GM18951 (cell line): ENCODE data around the gene PPP2R5B.

Experiments
- POLR2A ChIP-seq: IDR thresholded peaks from 4 replicates; pipeline ENCODE4 v1.6.1; 2011; ENCODE audit warnings: mild to moderate bottlenecking; ENCODE audit not compliant: insufficient read length, insufficient read depth; ENCODE audit errors: extremely low read depth
- in situ Hi-C: fragments of 300-500 bp; cut with MboI; formaldehyde crosslinking; loops from one replicate; pipeline ENCODE4 v1.12.0; 2022; ENCODE audit warnings: low sequenced_read_pairs, mixed read lengths, inconsistent platforms; ENCODE audit not compliant: unreplicated experiment

The PPP2R5B gene

GRCh38 chr11:64934682-64935358, 10.3 kb downstream of the PPP2R5B start:
- in situ Hi-C loops, result no loop called here
- TF ChIP-seq POLR2A, result no peak

GRCh38 chr11:64935359-64936081, 11.0 kb downstream of the PPP2R5B start, which contains the start of gene GPHA2:
GPHA2 (minus strand) TSS chr11:64935893; CDS start chr11:64935460, 433 bp downstream.
- in situ Hi-C loops, result no loop called here
- TF ChIP-seq POLR2A, result no peak

- TF ChIP-seq POLR2A, result no peak
Observed at GRCh38 chr11:64936539-64936938, 12.1 kb downstream of the PPP2R5B start.

GRCh38 chr11:64947208-64947814, 22.8 kb downstream of the PPP2R5B start:
- in situ Hi-C loops, result no loop called here
- no peak for TF ChIP-seq POLR2A

More at GRCh38 chr11:64936539-64936938, 12.1 kb downstream of the PPP2R5B start:
- in situ Hi-C loops, result no loop called here

GRCh38 chr11:64951529-64951928, 27.0 kb downstream of the PPP2R5B start:
- no peak for TF ChIP-seq POLR2A
- in situ Hi-C loops, result no loop called here

GRCh38 chr11:64954201-64954600, 29.7 kb downstream of the PPP2R5B start:
- in situ Hi-C loops, result no loop called here
- no peak for TF ChIP-seq POLR2A

GRCh38 chr11:64959498-64959897, 35.0 kb downstream of the PPP2R5B start:
- in situ Hi-C loops, result no loop called here
- no peak for TF ChIP-seq POLR2A

GRCh38 chr11:64960719-64961118, 36.2 kb downstream of the PPP2R5B start:
- in situ Hi-C loops, result no loop called here
- TF ChIP-seq POLR2A, result no peak

GRCh38 chr11:64963072-64963631, 38.7 kb downstream of the PPP2R5B start:
- no peak for TF ChIP-seq POLR2A
- in situ Hi-C loops, result no loop called here

GRCh38 chr11:64967375-64967774, 42.9 kb downstream of the PPP2R5B start:
- no peak for TF ChIP-seq POLR2A
- in situ Hi-C loops, result no loop called here

GRCh38 chr11:64969209-64969608, 44.7 kb downstream of the PPP2R5B start:
- in situ Hi-C loops, result no loop called here
- TF ChIP-seq POLR2A, result no peak

- TF ChIP-seq POLR2A, result no peak
- in situ Hi-C loops, result no loop called here
Observed at GRCh38 chr11:64970731-64971151, 46.3 kb downstream of the PPP2R5B start.
